IMR-90 (cell line): ENCODE measurements around the gene CRACDL. TPM values are rescaled to one million over a fixed set of nuclear protein-coding genes. Genes with fewer than 3 reads are reported as not detected.

Experiments used
- ATAC-seq: fragments of 200-7000 bp; cut with Tn5 transposase; 2 replicates; pipeline ENCODE4 v1.9.1; 2020; ENCODE audit warnings: low read depth, mild to moderate bottlenecking, moderate library complexity
- BruUV-seq: library from RNA; stranded (reverse); fragments of 400-500 nt; replicated peaks from 2 replicates; lab custom pipeline; 2021; lab: Mats Ljungman, UMichigan
- CTCF ChIA-PET: fragments of 300-600 bp; formaldehyde crosslinking; extraction: SDS; loops from one replicate; lab custom pipeline; 2021; ENCODE audit warnings: antibody characterized with exemption; lab: Yijun Ruan, JAX
- POLR2A ChIA-PET: fragments of 300-600 bp; sonication (Branson Sonifier 250); formaldehyde crosslinking; loops from one replicate; lab custom pipeline; 2022; ENCODE audit warnings: antibody characterized with exemption; ENCODE audit not compliant: unreplicated experiment; lab: Charles Lee
- DNase-seq: peaks from one replicate; pipeline ENCODE4 v3.0.0; 2013
- H2AFZ ChIP-seq: replicated peaks from 2 replicates; pipeline ENCODE3; 2013; ENCODE audit warnings: low read length, mild to moderate bottlenecking; ENCODE audit not compliant: poor library complexity
- H2AK5ac ChIP-seq: 2 replicates; pipeline ENCODE4 v1.6.1; 2013; ENCODE audit warnings: low read depth, low read length, inconsistent platforms
- H2AK9ac ChIP-seq: replicated peaks from 2 replicates; pipeline ENCODE3; 2013; ENCODE audit warnings: mild to moderate bottlenecking, low read depth, low read length, moderate library complexity; ENCODE audit not compliant: poor library complexity
- H2BK120ac ChIP-seq: 2 replicates; pipeline ENCODE4 v1.6.1; 2013; ENCODE audit warnings: low read depth, low read length, inconsistent platforms
- H2BK15ac ChIP-seq: 3 replicates; pipeline ENCODE4 v1.6.1; 2013; ENCODE audit warnings: low read depth, low read length, inconsistent platforms
- H2BK20ac ChIP-seq: 2 replicates; pipeline ENCODE4 v1.6.1; 2013; ENCODE audit warnings: low read depth, mild to moderate bottlenecking, inconsistent platforms, low read length, moderate library complexity
- H2BK5ac ChIP-seq: 2 replicates; pipeline ENCODE4 v1.6.1; 2013; ENCODE audit warnings: mild to moderate bottlenecking, low read depth, low read length, inconsistent platforms; ENCODE audit not compliant: poor library complexity, severe bottlenecking
- H3K14ac ChIP-seq: replicated peaks from 2 replicates; pipeline ENCODE4 v1.6.1; 2013; ENCODE audit warnings: low read depth, low read length, inconsistent platforms
- H3K18ac ChIP-seq: 2 replicates; pipeline ENCODE4 v1.6.1; 2013; ENCODE audit warnings: low read depth, low read length, control low read depth
- H3K23ac ChIP-seq: 2 replicates; pipeline ENCODE4 v1.6.1; 2013; ENCODE audit warnings: low read depth, low read length, inconsistent platforms
- H3K27ac ChIP-seq: 2 replicates; pipeline ENCODE4 v1.5.1; 2013; ENCODE audit warnings: mild to moderate bottlenecking, control low read depth, low read length; ENCODE audit not compliant: insufficient read depth
- H3K27me3 ChIP-seq: 2 replicates; pipeline ENCODE4 v1.6.1; 2013; ENCODE audit warnings: low read length; ENCODE audit not compliant: control insufficient read depth, insufficient read depth
- H3K36me3 ChIP-seq: 2 replicates; pipeline ENCODE4 v1.6.1; 2013; ENCODE audit warnings: low read length, mixed read lengths; ENCODE audit not compliant: control insufficient read depth, insufficient read depth
- H3K4ac ChIP-seq: 2 replicates; pipeline ENCODE4 v1.6.1; 2013; ENCODE audit warnings: low read depth, low read length, inconsistent platforms
- H3K4me1 ChIP-seq: 2 replicates; pipeline ENCODE4 v1.6.1; 2013; ENCODE audit warnings: low read length, mixed read lengths; ENCODE audit not compliant: control insufficient read depth, insufficient read depth
- H3K4me2 ChIP-seq: 2 replicates; pipeline ENCODE4 v1.6.1; 2013; ENCODE audit warnings: low read depth, mild to moderate bottlenecking, control low read depth, low read length, moderate library complexity
- H3K4me3 ChIP-seq: 2 replicates; pipeline ENCODE4 v1.5.1; 2013; ENCODE audit warnings: low read depth, mild to moderate bottlenecking, control low read depth, low read length, moderate library complexity; ENCODE audit not compliant: insufficient read depth
- H3K56ac ChIP-seq: 2 replicates; pipeline ENCODE4 v1.6.1; 2013; ENCODE audit warnings: low read length, inconsistent platforms; ENCODE audit not compliant: insufficient read depth; ENCODE audit errors: extremely low read depth
- H3K79me1 ChIP-seq, 2 experiments: 2 replicates each; pipeline ENCODE4 v1.6.1; 2013; ENCODE audit warnings: low read length in 2 of 2, inconsistent platforms in 1 of 2, low read depth in 1 of 2
- H3K9ac ChIP-seq: 2 replicates; pipeline ENCODE4 v1.6.1; 2013; ENCODE audit warnings: low read depth, low read length, control low read depth
- H3K9me1 ChIP-seq: 2 replicates; pipeline ENCODE4 v1.6.1; 2013; ENCODE audit warnings: low read length, inconsistent platforms; ENCODE audit not compliant: insufficient read depth
- H3K9me3 ChIP-seq: 2 replicates; pipeline ENCODE4 v1.6.1; 2013; ENCODE audit warnings: low read length; ENCODE audit not compliant: control insufficient read depth, insufficient read depth
- H4K20me1 ChIP-seq: 2 replicates; pipeline ENCODE4 v1.6.1; 2013; ENCODE audit warnings: low read length, inconsistent platforms; ENCODE audit not compliant: insufficient read depth
- H4K5ac ChIP-seq: 2 replicates; pipeline ENCODE4 v1.6.1; 2013; ENCODE audit warnings: mild to moderate bottlenecking, low read depth, low read length, control low read depth
- H4K8ac ChIP-seq, 2 experiments: 2 replicates each; pipeline ENCODE4 v1.6.1; 2013; ENCODE audit warnings: low read depth in 2 of 2, low read length in 2 of 2, control low read depth in 1 of 2, inconsistent platforms in 1 of 2
- H4K91ac ChIP-seq: 2 replicates; pipeline ENCODE4 v1.6.1; 2013; ENCODE audit warnings: low read depth, low read length, inconsistent platforms; ENCODE audit not compliant: insufficient read depth
- BHLHE40 ChIP-seq: fragments of 150-350 bp; IDR thresholded peaks from 2 replicates; pipeline ENCODE4 v1.6.1; 2016; ENCODE audit warnings: mild to moderate bottlenecking, low read depth, low read length
- CHD1 ChIP-seq: IDR thresholded peaks from 2 replicates; pipeline ENCODE4 v1.6.1; 2012; ENCODE audit warnings: low read depth, low read length, improper control_type of control experiment
- FOS ChIP-seq: fragments of 150-350 bp; IDR thresholded peaks from 2 replicates; pipeline ENCODE4 v1.6.1; 2016; ENCODE audit warnings: low read depth, low read length
- MAFK ChIP-seq: IDR thresholded peaks from 2 replicates; pipeline ENCODE4 v1.6.1; 2012; ENCODE audit warnings: low read depth, low read length, improper control_type of control experiment
- MAZ ChIP-seq: IDR thresholded peaks from 2 replicates; pipeline ENCODE4 v1.6.1; 2012; ENCODE audit warnings: low read depth, mild to moderate bottlenecking, low read length, improper control_type of control experiment, moderate library complexity, borderline replicate concordance
- MXI1 ChIP-seq: IDR thresholded peaks from 2 replicates; pipeline ENCODE4 v1.6.1; 2012; ENCODE audit warnings: low read depth, mild to moderate bottlenecking, low read length, moderate library complexity, borderline replicate concordance
- RAD21 ChIP-seq: IDR thresholded peaks from 2 replicates; pipeline ENCODE4 v1.6.1; 2012; ENCODE audit warnings: low read length, improper control_type of control experiment
- RCOR1 ChIP-seq: IDR thresholded peaks from 2 replicates; pipeline ENCODE4 v1.6.1; 2012; ENCODE audit warnings: mild to moderate bottlenecking, low read length, improper control_type of control experiment; ENCODE audit not compliant: insufficient replicate concordance
- SMC3 ChIP-seq: fragments of 150-350 bp; IDR thresholded peaks from 2 replicates; pipeline ENCODE4 v1.6.1; 2016; ENCODE audit warnings: low read depth, mild to moderate bottlenecking, antibody characterized with exemption, low read length, moderate library complexity
- WGBS, 2 experiments: methylation state at CpG; one replicate each; pipeline versions ENCODE4 v1.1.5 to v1.1.7; 2013; ENCODE audit warnings: missing lambda C conversion rate in 2 of 2; ENCODE audit not compliant: insufficient read length in 1 of 2; ENCODE audit errors: extremely low coverage in 2 of 2; 5-methylcytosine and 5-hydroxymethylcytosine counted together
- dilution Hi-C: fragments of 300-500 bp; cut with HindIII; formaldehyde crosslinking; loops from one replicate; pipeline ENCODE4 v1.14.3; 2018; ENCODE audit warnings: low sequenced_read_pairs; ENCODE audit not compliant: unreplicated experiment
- in situ Hi-C: fragments of 300-500 bp; cut with MboI; formaldehyde crosslinking; loops from 3 replicates; pipeline ENCODE4 v1.14.3; 2019; ENCODE audit warnings: low sequenced_read_pairs, inconsistent platforms, mixed read lengths
- intact Hi-C: fragments of 100-400 bp; cut with micrococcal nuclease; formaldehyde crosslinking; loops from 2 replicates; pipeline ENCODE4 v1.10.0; 2022
- polyA plus RNA-seq, 3 experiments: library from polyadenylated mRNA; depleted of rRNA; stranded (reverse); fragments of >200 nt; gene quantifications; 2 replicates each; pipeline ENCODE4 v1.2.3, GENCODE V29; 2012; ENCODE audit warnings: low replicate concordance in 1 of 3
- total RNA-seq: library from RNA; depleted of rRNA; stranded (reverse); fragments of >200 nt; gene quantifications from 2 replicates; pipeline ENCODE4 v1.2.3, GENCODE V29; 2012
- TF ChIP-seq, protein P1 (sequence below): fragments of 150-350 bp; IDR thresholded peaks from 2 replicates; pipeline ENCODE4 v1.6.1; 2016; ENCODE audit warnings: low read depth, mild to moderate bottlenecking, low read length, moderate library complexity, borderline replicate concordance
- TF ChIP-seq, protein P2 (sequence below): conservative IDR thresholded peaks from 2 replicates; pipeline ENCODE4 v1.5.1; 2012; ENCODE audit warnings: mild to moderate bottlenecking, low read depth, low read length, improper control_type of control experiment

CRACDL gene
- total and polyA plus RNA-seq, 2 of the 4 experiments (the other 2 are of a cell fraction): not detected

DNA sequence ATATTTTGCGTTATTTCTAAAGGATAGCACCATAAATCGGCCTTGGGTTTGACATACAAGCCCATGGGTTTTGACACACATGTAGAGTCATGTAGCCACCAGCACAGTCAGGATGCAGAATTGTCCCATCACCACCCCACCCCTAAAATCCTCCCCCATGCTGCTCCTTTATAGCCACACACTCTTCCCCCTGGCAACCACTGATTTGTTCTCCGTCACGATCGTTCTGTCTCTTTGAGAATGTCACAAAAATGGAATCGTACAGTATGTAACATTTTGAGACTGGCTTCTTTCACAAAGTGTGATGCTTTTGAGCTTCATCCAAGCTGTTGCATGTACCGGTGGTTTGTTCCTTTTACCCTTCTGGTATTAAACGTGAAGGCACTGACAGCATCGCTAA, 39.1 kb downstream of the CRACDL start:
- Histone ChIP-seq H2BK5ac (no peak overlapping the region), H2AK9ac (no peak overlapping the region), H3K14ac (no peak overlapping the region), H3K27me3 (peaks cover 8% of the 10 kb centered on the region), H4K91ac (no peak overlapping the region), H2AFZ (no peak overlapping the region), H4K20me1 (no peaks in the 10 kb centered on the region), H3K27ac (no peak overlapping the region), H3K56ac (no peak overlapping the region), H2BK15ac (no peak overlapping the region), H3K9ac (no peak overlapping the region), H2BK120ac (no peak overlapping the region), H4K8ac (no peak overlapping the region), H3K4ac (no peak overlapping the region), H3K36me3 (no peaks in the 10 kb centered on the region), H4K5ac (no peak overlapping the region), H3K9me3 (no peaks in the 10 kb centered on the region), H2AK5ac (no peak overlapping the region), H3K23ac (no peak overlapping the region), H3K4me1 (no peaks in the 10 kb centered on the region), H3K4me3 (no peak overlapping the region), H3K4me2 (no peak overlapping the region), H3K9me1 (no peaks in the 10 kb centered on the region), H3K79me1 (no peaks in the 10 kb centered on the region), H2BK20ac (no peak overlapping the region), H3K18ac (no peak overlapping the region)
- intact Hi-C loops (no loop called here), dilution Hi-C loops (no loop called here), in situ Hi-C loops (no loop called here)
- ATAC-seq: no peak
- 93% methylated on average over 7 of the region's 9 CpGs; no CpG with 5 or more reads in 1 of the 2 experiments for WGBS, 2 experiments
- BruUV-seq: no TSS peak
- TF ChIP-seq MAFK: no peak
- TF ChIP-seq CHD1: no peak
- TF ChIP-seq, protein P1, sequence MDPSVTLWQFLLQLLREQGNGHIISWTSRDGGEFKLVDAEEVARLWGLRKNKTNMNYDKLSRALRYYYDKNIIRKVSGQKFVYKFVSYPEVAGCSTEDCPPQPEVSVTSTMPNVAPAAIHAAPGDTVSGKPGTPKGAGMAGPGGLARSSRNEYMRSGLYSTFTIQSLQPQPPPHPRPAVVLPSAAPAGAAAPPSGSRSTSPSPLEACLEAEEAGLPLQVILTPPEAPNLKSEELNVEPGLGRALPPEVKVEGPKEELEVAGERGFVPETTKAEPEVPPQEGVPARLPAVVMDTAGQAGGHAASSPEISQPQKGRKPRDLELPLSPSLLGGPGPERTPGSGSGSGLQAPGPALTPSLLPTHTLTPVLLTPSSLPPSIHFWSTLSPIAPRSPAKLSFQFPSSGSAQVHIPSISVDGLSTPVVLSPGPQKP: no peak
- TF ChIP-seq, protein P2, sequence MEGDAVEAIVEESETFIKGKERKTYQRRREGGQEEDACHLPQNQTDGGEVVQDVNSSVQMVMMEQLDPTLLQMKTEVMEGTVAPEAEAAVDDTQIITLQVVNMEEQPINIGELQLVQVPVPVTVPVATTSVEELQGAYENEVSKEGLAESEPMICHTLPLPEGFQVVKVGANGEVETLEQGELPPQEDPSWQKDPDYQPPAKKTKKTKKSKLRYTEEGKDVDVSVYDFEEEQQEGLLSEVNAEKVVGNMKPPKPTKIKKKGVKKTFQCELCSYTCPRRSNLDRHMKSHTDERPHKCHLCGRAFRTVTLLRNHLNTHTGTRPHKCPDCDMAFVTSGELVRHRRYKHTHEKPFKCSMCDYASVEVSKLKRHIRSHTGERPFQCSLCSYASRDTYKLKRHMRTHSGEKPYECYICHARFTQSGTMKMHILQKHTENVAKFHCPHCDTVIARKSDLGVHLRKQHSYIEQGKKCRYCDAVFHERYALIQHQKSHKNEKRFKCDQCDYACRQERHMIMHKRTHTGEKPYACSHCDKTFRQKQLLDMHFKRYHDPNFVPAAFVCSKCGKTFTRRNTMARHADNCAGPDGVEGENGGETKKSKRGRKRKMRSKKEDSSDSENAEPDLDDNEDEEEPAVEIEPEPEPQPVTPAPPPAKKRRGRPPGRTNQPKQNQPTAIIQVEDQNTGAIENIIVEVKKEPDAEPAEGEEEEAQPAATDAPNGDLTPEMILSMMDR: no peak
- no peak for TF ChIP-seq RCOR1
- no peak for TF ChIP-seq MAZ
- no peak for TF ChIP-seq FOS
- TF ChIP-seq BHLHE40: no peak
- TF ChIP-seq SMC3: no peak
- no peak for TF ChIP-seq RAD21
- no peak for TF ChIP-seq MXI1
- ChIA-PET POLR2A (no interaction called here), CTCF (no interaction called here)
- DNase-seq: no peak
